Endodermal cell (in vitro differentiated cells): Measurements from ENCODE around the gene STX12. TPM values are rescaled to one million over a fixed set of nuclear protein-coding genes. Genes with fewer than 3 reads are reported as not detected.

Experiments used
- total RNA-seq, 2 donors: library from RNA; stranded (reverse); fragmentation: NEBNext Ultra II Directional in 1 of 2; extraction: Animal tissue kit (Norgen Biotek cat#: 25700) in 1 of 2; gene quantifications; 2 replicates in 1 of 2; 3 replicates in 1 of 2; pipeline ENCODE4 v1.2.1, GENCODE V29; 2021

STX12 gene
- total RNA-seq, 2 donors from 2014 or later: 19.5 to 23.3 TPM

Other genes with a start within 250 kb of the STX12 start
- gene AHDC1, start 169.1 kb upstream of the STX12 start, total RNA-seq: 10 to 100 TPM; 39.3 to 41.2 TPM
- not detected for gene FGR, start 138.0 kb upstream of the STX12 start, total RNA-seq
- 1 to 10 TPM in 1 of 2 donors, under 1 TPM in 1; 0.71 to 1.1 TPM for gene IFI6, start 101.0 kb upstream of the STX12 start, total RNA-seq
- 10 to 100 TPM; 13.0 to 14.7 TPM for gene FAM76A, start 47.3 kb upstream of the STX12 start, total RNA-seq
- gene PPP1R8, start 57.6 kb downstream of the STX12 start, total RNA-seq: 10 to 100 TPM; 45.0 to 48.1 TPM
- 1 to 10 TPM; 8.5 to 8.8 TPM for gene THEMIS2, start 99.3 kb downstream of the STX12 start, total RNA-seq
- gene RPA2, start 141.4 kb downstream of the STX12 start, total RNA-seq: 10 to 100 TPM; 43.5 to 60.0 TPM
- 10 to 100 TPM; 10.1 to 11.8 TPM for gene SMPDL3B, start 161.8 kb downstream of the STX12 start, total RNA-seq
- 10 to 100 TPM; 17.5 to 17.7 TPM for gene XKR8, start 186.8 kb downstream of the STX12 start, total RNA-seq